Stimulated activated CD8-positive, alpha-beta memory T cell treated with anti-CD3 and anti-CD28 coated beads, Interleukin-15, amount 100 ng/mL, for 1 hour (primary cell): Measurements from ENCODE around the gene GRIN2C.

Experiments
- DNase-seq: peaks from one replicate; pipeline ENCODE4 v3.0.0-alpha.2; 2020; ENCODE audit warnings: low read depth

GRIN2C gene

GRCh38 chr17:74799097-74799496, 60.6 kb downstream of the GRIN2C start:
- no peak for DNase-seq

DNA sequence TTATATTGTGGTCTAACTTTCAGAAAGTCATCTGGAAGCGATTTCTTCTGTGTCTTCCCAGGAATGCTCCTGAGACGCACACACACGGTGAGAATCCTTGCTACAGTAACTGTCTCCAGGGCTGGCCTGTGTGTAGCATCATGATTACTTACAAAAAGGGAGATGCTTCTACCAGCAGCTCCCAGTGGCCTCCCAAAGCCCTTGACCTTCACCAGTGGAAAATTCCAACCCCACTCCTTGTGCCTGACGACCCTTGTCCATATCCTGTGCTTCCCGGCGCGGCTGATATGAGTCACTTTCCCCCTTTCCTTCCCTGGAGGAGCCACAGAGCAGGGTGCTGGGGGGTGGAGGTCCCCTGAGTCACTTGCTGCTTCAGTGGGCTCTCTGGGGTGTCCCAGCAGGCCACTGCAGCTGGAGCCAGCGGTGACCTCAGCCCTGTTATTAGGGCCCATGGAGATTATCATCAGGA, 61.4 kb downstream of the GRIN2C start:
- no peak for DNase-seq

- no peak for DNase-seq
These were observed 61.9 kb downstream of the GRIN2C start for GRCh38 chr17:74797824-74798223.

DNA sequence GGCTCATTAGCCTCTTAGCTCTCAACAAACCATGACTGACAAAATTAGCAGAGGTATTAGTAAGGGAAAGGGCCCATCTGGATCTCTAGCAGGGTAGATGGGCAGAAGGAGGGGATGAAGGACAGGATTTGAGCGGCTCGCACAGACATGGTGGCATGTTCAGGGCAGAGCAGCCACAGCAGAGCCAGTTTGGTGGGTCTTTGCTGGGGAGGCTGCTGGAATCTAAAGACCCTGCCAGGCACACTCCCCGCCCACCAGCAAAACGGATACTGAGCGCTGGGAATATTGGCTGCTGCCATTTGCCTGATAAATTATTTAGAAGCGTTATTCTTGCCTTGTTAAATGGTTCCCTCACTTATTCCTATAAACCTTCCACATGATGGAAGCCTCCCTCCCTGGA, 62.8 kb downstream of the GRIN2C start:
- DNase-seq: no peak

DNA sequence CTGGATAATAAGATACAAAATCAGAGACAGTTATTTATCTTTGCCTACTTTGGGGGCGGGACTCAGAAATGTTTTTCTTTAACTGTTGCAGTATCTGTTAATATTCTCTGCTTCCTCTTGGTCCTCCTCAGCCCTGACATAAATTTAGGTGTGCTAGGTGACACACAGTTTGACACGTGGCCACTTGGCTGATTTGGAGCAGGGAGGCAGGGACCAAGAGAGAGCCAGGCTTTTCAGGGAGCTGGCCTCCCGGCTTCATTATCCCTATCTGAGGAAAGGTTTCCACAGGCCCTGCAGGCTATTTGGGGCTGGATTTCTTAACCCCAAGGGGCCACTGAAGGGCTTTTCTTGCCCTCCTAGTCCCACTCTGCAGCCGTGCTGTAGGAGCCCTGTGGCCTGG, 63.5 kb downstream of the GRIN2C start:
- no peak for DNase-seq

DNA sequence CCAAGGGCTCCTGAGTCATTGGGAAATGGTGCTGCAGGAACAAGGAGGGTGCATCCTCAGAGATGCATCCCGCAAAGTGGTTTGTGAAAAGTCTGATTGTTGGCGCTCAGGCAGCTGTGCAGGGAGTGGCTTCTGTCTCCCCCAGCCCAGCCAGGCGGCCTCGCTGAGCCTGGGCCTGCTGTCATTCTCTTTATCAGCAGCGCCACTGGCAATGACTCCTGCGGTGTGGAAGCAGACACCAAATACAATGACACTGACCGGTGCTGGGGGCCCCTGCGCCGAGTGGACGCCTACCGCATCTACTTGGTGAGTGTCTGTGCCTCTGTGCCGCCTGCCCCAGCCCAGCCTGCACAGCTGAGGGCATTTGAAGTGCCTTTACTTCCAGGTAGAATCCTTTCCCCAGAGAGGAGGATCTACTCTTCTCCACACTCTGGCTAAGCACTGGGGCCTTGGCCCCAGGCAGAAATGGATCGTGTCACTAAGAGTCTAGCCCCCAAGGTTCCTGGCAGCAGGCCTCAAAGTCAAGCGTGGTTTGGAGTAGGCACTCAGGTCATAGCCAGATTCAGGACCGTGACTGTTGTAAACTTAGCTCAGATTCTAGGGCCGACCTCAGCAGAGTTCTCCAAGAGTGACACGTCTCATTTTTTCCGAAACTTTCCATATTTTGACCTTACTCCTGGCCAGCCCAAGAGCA, 64.2 kb downstream of the GRIN2C start:
- DNase-seq: no peak

- DNase-seq: no peak
These were observed 67.0 kb downstream of the GRIN2C start for GRCh38 chr17:74792586-74793105.
